ENCODE measurements around the gene EIF5B.

The EIF5B gene

GRCh38 chr2:99373144-99373543, 36.0 kb downstream of the EIF5B start:
- no peak for DNase-seq (ENCODE audit: low read depth)

DNA sequence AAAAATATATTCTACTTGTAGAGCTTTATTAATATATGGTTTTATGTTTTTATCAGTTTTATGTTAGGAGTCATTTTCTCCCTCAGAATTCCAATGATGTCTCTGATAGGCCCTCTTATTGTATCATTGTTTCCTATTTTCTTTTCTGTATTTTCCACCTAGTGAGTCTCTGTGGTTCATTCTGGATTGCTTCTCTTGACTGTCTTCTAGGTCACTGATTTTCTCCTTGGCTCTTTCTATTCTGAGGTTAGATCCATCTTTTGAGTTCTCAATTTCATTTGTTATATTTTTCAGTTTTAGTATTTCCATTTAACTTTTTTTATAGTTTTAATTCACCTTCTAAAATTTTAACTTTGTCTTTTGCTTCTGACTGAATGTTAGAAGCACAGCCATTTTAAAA, 37.6 kb downstream of the EIF5B start:
- DNase-seq (ENCODE audit: low read depth), result no peak

DNA sequence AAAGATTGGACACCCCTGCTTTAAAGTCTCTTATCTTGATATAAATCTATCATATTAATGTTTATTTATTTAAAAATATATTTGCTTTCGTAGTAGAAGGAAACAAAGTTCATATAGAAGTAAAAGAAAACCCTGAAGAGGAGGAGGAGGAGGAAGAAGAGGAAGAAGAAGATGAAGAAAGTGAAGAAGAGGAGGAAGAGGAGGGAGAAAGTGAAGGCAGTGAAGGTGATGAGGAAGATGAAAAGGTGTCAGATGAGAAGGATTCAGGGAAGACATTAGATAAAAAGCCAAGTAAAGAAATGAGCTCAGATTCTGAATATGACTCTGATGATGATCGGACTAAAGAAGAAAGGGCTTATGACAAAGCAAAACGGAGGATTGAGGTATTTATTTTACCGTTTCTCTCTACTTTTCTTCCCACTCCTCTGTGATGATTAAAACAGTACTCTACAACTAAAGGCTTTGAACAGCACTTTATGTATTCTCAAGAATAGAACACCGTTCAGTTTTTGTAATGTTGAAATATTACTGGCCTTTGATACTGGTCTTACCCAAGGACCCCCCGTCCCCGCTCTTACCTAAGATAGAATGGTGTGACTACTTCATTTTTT, 39.2 kb downstream of the EIF5B start:
- no peak for DNase-seq (ENCODE audit: low read depth)

GRCh38 chr2:99377879-99378278, 40.7 kb downstream of the EIF5B start:
- DNase-seq (ENCODE audit: low read depth), result no peak

DNA sequence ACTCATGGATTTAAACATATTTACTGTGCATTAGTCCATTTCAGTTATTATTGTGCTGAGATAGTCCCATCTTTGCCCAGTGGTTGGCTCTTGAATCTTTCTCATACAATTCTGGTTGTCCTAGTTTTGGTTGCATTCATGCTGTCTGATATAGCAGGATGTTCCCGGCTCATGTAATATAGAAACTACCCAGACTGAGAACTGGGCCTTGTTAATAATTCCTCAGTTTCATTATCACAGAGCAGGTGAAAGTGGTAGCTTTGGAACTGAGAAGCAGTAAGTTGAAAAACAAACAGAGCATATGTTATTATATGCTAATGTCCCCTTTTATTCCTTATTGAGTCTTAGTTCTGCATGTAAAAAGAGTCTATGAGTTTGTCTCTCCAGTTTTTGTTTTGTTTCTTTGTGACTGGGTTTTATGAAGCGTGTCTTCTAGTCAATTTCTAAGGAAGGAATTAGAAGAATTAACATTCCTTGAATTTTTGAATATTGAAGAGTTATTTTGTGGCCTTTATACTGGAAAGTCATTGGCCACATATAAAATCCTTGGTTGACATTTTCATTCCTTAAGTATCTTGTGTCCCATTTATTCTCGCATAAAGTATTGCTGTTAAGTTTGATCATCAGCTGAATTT, 43.3 kb downstream of the EIF5B start:
- DNase-seq (ENCODE audit: low read depth), result no peak

DNA sequence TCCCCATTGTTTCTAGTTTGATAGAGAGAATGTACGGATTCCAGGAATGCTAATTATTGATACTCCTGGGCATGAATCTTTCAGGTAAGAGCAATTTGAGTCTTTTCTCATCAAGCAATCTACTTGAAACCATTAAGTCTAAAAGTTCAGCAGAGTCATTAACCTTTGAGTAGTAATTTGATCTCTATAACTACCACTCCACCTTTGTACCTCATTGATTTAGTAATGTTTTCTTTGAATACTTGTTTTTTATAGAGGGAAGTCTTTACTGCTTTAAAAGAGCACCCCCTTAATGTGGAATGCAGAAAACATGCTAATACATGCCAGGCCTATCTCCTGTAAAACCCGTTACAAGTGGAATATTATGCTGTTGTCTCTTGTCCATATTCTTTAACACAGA, 45.0 kb downstream of the EIF5B start:
- DNase-seq (ENCODE audit: low read depth), result no peak

DNA sequence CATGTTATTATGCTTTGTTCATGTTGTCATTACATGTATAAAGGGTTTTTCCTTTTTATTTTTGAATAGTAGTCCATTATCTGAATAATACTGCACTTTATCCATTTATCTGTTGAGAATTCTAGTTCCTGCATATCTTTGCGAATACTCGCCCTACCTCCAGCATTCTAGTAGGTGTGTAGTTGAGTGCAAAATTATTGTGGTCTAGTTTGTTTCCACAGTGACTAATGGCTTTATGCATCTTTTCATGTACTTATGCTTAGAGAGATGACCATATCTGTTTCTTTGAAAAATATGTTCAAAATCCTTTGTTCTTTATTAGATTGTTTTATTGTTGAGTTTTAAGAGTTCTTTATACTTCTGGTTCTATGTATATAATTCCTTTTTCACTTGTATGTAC, 48.8 kb downstream of the EIF5B start:
- no peak for DNase-seq (ENCODE audit: low read depth)

- no peak for DNase-seq (ENCODE audit: low read depth)
Observed at GRCh38 chr2:99388892-99389291, 51.7 kb downstream of the EIF5B start.

GRCh38 chr2:99389371-99389770, 52.2 kb downstream of the EIF5B start:
- no peak for DNase-seq (ENCODE audit: low read depth)

DNA sequence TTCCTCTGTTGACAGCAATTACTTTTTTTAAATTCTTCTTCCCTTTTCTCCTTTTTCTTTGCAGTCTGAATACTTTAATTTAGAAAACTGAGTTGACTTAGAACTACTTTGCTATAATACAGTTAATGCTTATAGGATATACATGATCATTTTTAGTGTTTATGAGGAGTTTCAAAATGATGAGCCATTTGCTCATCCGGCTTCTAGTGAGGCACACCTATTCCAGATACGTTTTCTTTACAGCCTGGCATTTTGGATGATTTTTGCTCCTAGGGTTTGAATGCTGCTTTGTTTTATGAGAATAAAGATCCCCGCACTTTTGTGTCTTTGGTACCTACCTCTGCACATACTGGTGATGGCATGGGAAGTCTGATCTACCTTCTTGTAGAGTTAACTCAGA, 52.8 kb downstream of the EIF5B start:
- no peak for DNase-seq (ENCODE audit: low read depth)

- DNase-seq (ENCODE audit: low read depth), result no peak
Observed at GRCh38 chr2:99395589-99396130, 58.5 kb downstream of the EIF5B start.

- no peak for DNase-seq (ENCODE audit: low read depth)
Observed at GRCh38 chr2:99397266-99397920, 60.2 kb downstream of the EIF5B start.

GRCh38 chr2:99398303-99398702, 61.1 kb downstream of the EIF5B start:
- no peak for DNase-seq (ENCODE audit: low read depth)

DNA sequence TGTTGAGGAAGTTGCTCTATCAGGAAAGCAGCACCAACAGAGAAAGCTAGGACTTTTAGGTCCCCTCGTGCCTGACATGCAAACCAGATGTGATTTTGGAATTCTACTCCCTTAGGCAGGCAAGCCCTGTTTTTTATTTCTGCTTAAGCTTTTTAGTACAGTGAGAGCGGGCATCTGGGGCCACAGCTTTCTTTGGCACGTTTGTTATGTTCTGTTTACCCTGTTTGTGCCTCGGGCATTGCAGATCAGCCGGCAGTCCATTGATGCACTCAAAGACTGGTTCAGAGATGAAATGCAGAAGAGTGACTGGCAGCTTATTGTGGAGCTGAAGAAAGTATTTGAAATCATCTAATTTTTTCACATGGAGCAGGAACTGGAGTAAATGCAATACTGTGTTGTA, 61.9 kb downstream of the EIF5B start:
- DNase-seq (ENCODE audit: low read depth), result no peak

DNA sequence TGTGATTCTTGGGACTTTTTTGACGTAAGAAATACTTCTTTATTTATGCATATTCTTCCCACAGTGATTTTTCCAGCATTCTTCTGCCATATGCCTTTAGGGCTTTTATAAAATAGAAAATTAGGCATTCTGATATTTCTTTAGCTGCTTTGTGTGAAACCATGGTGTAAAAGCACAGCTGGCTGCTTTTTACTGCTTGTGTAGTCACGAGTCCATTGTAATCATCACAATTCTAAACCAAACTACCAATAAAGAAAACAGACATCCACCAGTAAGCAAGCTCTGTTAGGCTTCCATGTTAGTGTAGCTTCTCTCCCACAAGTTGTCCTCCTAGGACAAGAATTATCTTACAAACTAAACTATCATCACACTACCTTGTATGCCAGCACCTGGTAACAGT, 62.6 kb downstream of the EIF5B start:
- no peak for DNase-seq (ENCODE audit: low read depth)

DNA sequence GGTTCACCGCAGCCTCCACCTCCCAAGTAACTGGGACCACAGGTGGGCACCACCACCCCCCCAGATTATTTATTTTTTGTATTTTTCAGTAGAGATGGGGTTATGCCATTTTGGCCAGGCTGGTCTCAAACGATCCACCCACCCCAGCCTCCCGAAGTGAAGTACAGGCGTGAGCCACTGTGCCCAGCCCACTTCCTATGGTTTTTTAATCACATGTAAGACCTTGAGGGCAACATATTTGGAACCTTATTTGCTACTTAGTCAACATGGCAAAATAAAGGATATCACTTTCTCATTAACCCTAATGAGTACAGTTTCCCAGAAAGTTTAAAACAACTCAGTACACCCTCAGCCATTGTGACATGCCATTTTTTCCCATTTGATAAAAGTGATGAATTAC, 64.7 kb downstream of the EIF5B start:
- no peak for DNase-seq (ENCODE audit: low read depth)

- DNase-seq (ENCODE audit: low read depth), result no peak
Observed at GRCh38 chr2:99403084-99403483, 65.9 kb downstream of the EIF5B start.

DNA sequence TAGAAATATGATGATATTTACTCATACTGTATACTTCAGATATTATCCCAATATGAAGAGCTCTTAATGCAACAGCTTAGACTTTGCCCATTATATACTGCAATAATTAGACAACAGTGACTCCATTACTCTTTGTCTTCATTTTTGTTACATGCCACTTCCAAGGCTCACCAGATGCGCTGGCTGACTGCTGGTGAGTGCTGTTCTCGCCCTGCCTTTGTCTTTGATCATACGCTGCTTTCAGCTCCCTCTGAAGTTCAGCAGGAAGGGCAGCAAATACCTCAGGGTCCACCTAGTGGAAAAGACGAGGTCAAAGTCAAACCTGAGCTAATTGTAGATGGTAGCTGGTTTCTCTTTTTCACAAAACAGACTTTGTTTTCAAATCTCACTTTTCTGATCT, 66.3 kb downstream of the EIF5B start:
- no peak for DNase-seq (ENCODE audit: low read depth)

DNA sequence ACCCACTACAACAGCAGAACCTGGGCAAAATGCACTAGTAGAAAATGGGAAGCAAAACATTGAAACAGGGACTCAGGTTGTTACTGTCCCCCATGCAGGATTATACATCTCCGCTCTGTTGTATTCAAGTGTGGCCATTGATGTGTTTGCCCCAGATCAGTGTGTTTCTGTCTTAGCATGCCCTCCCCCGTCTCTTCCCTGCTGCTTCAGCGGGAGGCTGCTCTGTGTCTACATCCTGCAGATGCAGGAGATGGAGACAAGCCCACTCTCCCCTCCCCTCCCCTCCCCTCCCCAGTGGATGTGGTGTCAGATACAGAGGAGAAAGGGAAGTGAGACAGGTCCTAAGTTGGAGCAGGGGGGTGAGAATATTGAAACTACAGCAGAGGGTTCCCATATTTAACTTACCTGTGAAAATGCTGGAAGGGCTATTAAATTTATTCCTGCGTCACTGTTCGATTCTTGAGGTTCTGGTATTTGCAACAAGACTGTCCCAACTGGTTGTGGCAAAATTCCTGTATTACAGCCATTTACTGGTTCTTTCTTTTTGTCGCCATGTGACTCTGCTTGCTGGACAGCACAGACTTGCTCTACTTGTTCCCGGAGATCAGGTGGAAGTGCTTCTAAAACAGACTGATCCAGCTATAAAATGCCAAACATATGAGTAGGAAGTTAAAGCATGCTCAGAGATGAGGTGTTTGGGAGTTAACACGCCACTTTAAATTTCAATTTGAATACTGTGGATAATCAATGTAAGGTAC, 67.0 kb downstream of the EIF5B start:
- DNase-seq (ENCODE audit: low read depth), result no peak

DNA sequence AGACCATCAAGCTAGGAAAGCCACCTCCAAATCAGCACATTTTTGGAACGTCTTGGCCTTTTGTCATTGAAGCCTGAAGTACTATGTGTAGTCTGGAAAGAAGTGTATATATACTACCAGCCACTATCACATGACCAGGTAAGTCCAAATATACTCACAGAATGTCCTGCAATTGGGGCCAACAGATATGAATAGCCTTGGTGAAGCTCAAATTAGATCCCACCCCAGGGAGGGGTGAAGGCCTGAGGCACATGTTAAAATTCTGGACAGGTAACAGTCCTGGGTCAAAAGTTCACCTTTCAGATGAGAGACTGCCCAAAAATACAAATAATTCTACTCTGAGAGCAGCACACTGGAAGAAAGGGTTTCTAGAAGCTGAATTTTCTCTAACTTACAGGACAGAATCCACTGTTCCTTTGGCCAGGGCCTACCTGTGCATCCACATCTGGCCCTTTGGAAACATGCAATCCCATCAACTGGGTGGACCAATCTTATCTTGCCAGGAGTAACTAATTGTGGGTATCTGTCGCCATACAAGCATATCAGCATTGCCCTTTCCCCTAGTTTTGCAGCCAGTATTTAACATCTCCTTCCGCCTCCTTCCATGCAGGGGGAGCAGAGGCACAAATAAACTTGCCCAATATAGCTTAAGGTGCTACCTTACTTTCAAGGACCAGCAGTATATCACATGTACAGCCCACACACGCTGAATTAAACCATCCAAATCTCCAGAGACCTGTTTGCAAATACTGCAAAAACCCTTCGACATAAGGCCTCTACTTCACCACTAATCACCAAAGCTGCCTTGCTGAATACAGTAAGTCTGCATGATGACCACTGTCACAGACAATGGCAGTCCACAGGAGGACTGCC, 67.8 kb downstream of the EIF5B start:
- DNase-seq (ENCODE audit: low read depth), result no peak

GRCh38 chr2:99406137-99406536, 68.9 kb downstream of the EIF5B start:
- DNase-seq (ENCODE audit: low read depth), result no peak

DNA sequence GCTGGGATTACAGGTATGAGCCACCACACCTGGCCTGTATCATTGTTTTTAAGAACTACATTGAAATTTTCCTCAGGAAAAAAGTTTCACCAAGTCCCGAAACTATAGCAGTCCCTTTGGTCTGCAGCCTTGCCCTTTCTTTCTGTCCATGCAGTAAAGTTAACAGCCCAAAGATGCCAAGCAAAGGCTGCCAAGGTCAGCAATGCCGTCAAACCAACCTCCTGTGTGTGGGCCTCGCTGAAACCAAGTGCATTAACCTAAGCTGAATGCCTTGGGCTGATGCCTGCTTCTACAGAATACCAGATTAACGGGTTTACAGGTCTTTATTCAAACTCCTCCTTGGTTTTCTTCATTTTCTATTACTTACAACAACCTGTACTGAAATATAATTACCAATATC, 73.1 kb downstream of the EIF5B start:
- DNase-seq (ENCODE audit: low read depth), result no peak
